H1 (cell line): ENCODE data around the gene TANC1. TPM values are rescaled to one million over a fixed set of nuclear protein-coding genes. Genes with fewer than 3 reads are reported as not detected.

Experiments
- HDAC6 ChIP-seq: IDR thresholded peaks from one replicate; pipeline ENCODE4 v1.7.1; 2012; ENCODE audit warnings: low read depth, mild to moderate bottlenecking, inconsistent platforms, low read length, moderate library complexity
- polyA plus RNA-seq, 7 experiments: library from polyadenylated mRNA; depleted of rRNA in 3 of 7; stranded (reverse) in 5 of 7; unstranded in 2 of 7; fragments of >200 nt in 5 of 7; fragments of 200-250 nt in 2 of 7; gene quantifications; 1 replicate in 5 of 7; 2 replicates in 1 of 7; 4 replicates in 1 of 7; pipeline versions ENCODE4 v1.2.1 to v1.2.3, GENCODE V29; 2011 to 2013; ENCODE audit warnings: missing spikeins in 2 of 7, mixed read lengths in 2 of 7
- total RNA-seq: library from RNA; stranded (reverse); fragmentation: NEBNext Ultra II Directional; extraction: Animal tissue kit (Norgen Biotek cat#: 25700); gene quantifications from 2 replicates; pipeline ENCODE4 v1.2.1, GENCODE V29; 2021
- TF ChIP-seq, protein P1 (sequence below): fragments of 300-600 bp; sonication (generic); IDR thresholded peaks from 2 replicates; pipeline ENCODE4 v1.7.1; 2012; ENCODE audit warnings: low read length, moderate library complexity, mild to moderate bottlenecking, inconsistent platforms; ENCODE audit not compliant: insufficient replicate concordance
- TF ChIP-seq, protein P2 (sequence below), 3 experiments: IDR thresholded peaks; 1 replicate in 2 of 3; 2 replicates in 1 of 3; pipeline versions ENCODE4 v1.5.1 to v1.6.1; 2011; ENCODE audit warnings: low read length in 3 of 3, mild to moderate bottlenecking in 3 of 3, inconsistent platforms in 2 of 3, low read depth in 1 of 3, moderate library complexity in 1 of 3; ENCODE audit not compliant: insufficient read depth in 1 of 3; ENCODE audit errors: control extremely low read depth in 1 of 3

TANC1 gene
- total and polyA plus RNA-seq, 2 of the 8 experiments (the other 6 are each of a cell fraction or from before 2014, with no cell fraction given): 4.1 to 7.6 TPM

DNA sequence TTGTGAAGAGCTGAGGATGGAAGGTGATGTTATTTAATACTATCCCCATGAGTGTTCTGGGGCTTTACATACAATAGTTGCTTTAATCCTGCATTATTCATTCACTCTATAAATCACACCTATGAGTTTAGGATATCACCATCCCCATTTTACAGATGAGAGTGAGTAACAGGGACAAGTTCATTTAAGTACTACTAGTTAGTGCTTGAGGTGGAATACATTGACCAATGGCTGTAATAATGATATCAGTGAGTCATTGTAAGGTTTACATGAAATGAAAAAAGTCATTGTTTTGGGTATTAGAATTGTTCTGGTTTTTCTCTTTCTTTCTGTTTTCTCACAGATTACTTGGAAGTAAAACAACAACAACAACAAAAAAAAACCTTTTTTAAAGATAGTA, 42.5 kb downstream of the TANC1 start (continued):
- TF ChIP-seq, protein P1, sequence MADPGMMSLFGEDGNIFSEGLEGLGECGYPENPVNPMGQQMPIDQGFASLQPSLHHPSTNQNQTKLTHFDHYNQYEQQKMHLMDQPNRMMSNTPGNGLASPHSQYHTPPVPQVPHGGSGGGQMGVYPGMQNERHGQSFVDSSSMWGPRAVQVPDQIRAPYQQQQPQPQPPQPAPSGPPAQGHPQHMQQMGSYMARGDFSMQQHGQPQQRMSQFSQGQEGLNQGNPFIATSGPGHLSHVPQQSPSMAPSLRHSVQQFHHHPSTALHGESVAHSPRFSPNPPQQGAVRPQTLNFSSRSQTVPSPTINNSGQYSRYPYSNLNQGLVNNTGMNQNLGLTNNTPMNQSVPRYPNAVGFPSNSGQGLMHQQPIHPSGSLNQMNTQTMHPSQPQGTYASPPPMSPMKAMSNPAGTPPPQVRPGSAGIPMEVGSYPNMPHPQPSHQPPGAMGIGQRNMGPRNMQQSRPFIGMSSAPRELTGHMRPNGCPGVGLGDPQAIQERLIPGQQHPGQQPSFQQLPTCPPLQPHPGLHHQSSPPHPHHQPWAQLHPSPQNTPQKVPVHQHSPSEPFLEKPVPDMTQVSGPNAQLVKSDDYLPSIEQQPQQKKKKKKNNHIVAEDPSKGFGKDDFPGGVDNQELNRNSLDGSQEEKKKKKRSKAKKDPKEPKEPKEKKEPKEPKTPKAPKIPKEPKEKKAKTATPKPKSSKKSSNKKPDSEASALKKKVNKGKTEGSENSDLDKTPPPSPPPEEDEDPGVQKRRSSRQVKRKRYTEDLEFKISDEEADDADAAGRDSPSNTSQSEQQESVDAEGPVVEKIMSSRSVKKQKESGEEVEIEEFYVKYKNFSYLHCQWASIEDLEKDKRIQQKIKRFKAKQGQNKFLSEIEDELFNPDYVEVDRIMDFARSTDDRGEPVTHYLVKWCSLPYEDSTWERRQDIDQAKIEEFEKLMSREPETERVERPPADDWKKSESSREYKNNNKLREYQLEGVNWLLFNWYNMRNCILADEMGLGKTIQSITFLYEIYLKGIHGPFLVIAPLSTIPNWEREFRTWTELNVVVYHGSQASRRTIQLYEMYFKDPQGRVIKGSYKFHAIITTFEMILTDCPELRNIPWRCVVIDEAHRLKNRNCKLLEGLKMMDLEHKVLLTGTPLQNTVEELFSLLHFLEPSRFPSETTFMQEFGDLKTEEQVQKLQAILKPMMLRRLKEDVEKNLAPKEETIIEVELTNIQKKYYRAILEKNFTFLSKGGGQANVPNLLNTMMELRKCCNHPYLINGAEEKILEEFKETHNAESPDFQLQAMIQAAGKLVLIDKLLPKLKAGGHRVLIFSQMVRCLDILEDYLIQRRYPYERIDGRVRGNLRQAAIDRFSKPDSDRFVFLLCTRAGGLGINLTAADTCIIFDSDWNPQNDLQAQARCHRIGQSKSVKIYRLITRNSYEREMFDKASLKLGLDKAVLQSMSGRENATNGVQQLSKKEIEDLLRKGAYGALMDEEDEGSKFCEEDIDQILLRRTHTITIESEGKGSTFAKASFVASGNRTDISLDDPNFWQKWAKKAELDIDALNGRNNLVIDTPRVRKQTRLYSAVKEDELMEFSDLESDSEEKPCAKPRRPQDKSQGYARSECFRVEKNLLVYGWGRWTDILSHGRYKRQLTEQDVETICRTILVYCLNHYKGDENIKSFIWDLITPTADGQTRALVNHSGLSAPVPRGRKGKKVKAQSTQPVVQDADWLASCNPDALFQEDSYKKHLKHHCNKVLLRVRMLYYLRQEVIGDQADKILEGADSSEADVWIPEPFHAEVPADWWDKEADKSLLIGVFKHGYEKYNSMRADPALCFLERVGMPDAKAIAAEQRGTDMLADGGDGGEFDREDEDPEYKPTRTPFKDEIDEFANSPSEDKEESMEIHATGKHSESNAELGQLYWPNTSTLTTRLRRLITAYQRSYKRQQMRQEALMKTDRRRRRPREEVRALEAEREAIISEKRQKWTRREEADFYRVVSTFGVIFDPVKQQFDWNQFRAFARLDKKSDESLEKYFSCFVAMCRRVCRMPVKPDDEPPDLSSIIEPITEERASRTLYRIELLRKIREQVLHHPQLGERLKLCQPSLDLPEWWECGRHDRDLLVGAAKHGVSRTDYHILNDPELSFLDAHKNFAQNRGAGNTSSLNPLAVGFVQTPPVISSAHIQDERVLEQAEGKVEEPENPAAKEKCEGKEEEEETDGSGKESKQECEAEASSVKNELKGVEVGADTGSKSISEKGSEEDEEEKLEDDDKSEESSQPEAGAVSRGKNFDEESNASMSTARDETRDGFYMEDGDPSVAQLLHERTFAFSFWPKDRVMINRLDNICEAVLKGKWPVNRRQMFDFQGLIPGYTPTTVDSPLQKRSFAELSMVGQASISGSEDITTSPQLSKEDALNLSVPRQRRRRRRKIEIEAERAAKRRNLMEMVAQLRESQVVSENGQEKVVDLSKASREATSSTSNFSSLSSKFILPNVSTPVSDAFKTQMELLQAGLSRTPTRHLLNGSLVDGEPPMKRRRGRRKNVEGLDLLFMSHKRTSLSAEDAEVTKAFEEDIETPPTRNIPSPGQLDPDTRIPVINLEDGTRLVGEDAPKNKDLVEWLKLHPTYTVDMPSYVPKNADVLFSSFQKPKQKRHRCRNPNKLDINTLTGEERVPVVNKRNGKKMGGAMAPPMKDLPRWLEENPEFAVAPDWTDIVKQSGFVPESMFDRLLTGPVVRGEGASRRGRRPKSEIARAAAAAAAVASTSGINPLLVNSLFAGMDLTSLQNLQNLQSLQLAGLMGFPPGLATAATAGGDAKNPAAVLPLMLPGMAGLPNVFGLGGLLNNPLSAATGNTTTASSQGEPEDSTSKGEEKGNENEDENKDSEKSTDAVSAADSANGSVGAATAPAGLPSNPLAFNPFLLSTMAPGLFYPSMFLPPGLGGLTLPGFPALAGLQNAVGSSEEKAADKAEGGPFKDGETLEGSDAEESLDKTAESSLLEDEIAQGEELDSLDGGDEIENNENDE: no peak
- TF ChIP-seq, protein P2, sequence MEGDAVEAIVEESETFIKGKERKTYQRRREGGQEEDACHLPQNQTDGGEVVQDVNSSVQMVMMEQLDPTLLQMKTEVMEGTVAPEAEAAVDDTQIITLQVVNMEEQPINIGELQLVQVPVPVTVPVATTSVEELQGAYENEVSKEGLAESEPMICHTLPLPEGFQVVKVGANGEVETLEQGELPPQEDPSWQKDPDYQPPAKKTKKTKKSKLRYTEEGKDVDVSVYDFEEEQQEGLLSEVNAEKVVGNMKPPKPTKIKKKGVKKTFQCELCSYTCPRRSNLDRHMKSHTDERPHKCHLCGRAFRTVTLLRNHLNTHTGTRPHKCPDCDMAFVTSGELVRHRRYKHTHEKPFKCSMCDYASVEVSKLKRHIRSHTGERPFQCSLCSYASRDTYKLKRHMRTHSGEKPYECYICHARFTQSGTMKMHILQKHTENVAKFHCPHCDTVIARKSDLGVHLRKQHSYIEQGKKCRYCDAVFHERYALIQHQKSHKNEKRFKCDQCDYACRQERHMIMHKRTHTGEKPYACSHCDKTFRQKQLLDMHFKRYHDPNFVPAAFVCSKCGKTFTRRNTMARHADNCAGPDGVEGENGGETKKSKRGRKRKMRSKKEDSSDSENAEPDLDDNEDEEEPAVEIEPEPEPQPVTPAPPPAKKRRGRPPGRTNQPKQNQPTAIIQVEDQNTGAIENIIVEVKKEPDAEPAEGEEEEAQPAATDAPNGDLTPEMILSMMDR (IDR thresholded peaks at IDR 0.05; ENCODE audit: control extremely low read depth in 1 of 3, insufficient read depth in 1 of 3, low read depth in 1 of 3, low read length in 3 of 3): no peak
- TF ChIP-seq HDAC6: no peak
- TF ChIP-seq, all 59 proteins: peak for 0
